Heart left ventricle (tissue), 13 donors: Measurements from ENCODE around the gene DOCK1.

ENCODE experiments used
- CTCF ChIP-seq, 12 donors: fragments of 200-600 bp; sonication (generic) in 4 of 12; IDR thresholded peaks; one replicate each; pipeline versions ENCODE4 v1.5.0 to v1.8.0; 2018 to 2022; ENCODE audit warnings: antibody characterized with exemption in 12 of 12, mild to moderate bottlenecking in 5 of 12
- POLR2A ChIP-seq, 2 donors: fragments of 450-650 bp; IDR thresholded peaks; one replicate each; pipeline ENCODE4 v1.6.1; 2017; ENCODE audit warnings: antibody characterized with exemption in 2 of 2, mild to moderate bottlenecking in 2 of 2, moderate library complexity in 2 of 2
- donor health status: ischemic (EF 13 %, LVEDD 7.1; RV severe dilation, severe dysfunction).
- donor health status: DM: no; HTN: yes; CAD: no.
- donor health status: DM: no; HTN: no; CAD: no.
- donor health status: ischemic (EF 25% LVEDD 6.9; RV normal size, moderate dysfunction).
- donor health status: ischemic (EF 25% LVEDD 5.7; RV mildly dilated, moderate dysfunction).
- donor health status: ischemic (EF 35%, LVEDD 5.7; RV mildly dilated, moderate dysfunction).
- donor health status: nonischemic (EF 11% LVEDD 7.7; RV severe dilation, severe dysfunction).
- donor health status: DM: yes; HTN: yes; CAD: no.
- donor health status: PGD.
- donor health status: ischemic (EF 29% LVEDD 5.4; RV normal size, mild dysfunction).
- donor health status: nonischemic (EF 23%, LVEDD 6.1; RV moderate dilation, normal function).

- TF ChIP-seq CTCF (IDR thresholded peaks at IDR 0.05) (no peak), POLR2A (IDR thresholded peaks at IDR 0.05) (no peak)
Observed at GRCh38 chr10:127034034-127034633, 128.9 kb downstream of the DOCK1 start.
